Effector memory CD4-positive, alpha-beta T cell (primary cell): ENCODE data around the gene IL17C.

Experiments
- DNase-seq, 3 donors: peaks; one replicate each; pipeline ENCODE4 v3.0.0-alpha.2; 2020
- H3K27ac ChIP-seq: 2 replicates; pipeline ENCODE4 v1.7.0; 2013; ENCODE audit warnings: mild to moderate bottlenecking, low read length, moderate library complexity; ENCODE audit not compliant: insufficient read depth, poor library complexity, severe bottlenecking
- H3K27me3 ChIP-seq: replicated peaks from 2 replicates; pipeline ENCODE4 v1.7.0; 2013; ENCODE audit warnings: mild to moderate bottlenecking, low read length; ENCODE audit not compliant: insufficient read depth, control insufficient read depth, poor library complexity, severe bottlenecking
- H3K36me3 ChIP-seq: 2 replicates; pipeline ENCODE4 v1.7.0; 2013; ENCODE audit warnings: mild to moderate bottlenecking, low read length, moderate library complexity; ENCODE audit not compliant: control insufficient read depth, insufficient read depth
- H3K4me1 ChIP-seq: 2 replicates; pipeline ENCODE4 v1.7.0; 2013; ENCODE audit warnings: low read length, mild to moderate bottlenecking; ENCODE audit not compliant: control insufficient read depth, insufficient read depth, poor library complexity, severe bottlenecking
- H3K4me3 ChIP-seq: 2 replicates; pipeline ENCODE4 v1.7.0; 2013; ENCODE audit warnings: low read length, low read depth, mild to moderate bottlenecking; ENCODE audit not compliant: insufficient read depth, poor library complexity, severe bottlenecking
- H3K9me3 ChIP-seq: 2 replicates; pipeline ENCODE4 v1.7.0; 2013; ENCODE audit warnings: mild to moderate bottlenecking, low read length, moderate library complexity; ENCODE audit not compliant: control insufficient read depth

The IL17C gene

DNA sequence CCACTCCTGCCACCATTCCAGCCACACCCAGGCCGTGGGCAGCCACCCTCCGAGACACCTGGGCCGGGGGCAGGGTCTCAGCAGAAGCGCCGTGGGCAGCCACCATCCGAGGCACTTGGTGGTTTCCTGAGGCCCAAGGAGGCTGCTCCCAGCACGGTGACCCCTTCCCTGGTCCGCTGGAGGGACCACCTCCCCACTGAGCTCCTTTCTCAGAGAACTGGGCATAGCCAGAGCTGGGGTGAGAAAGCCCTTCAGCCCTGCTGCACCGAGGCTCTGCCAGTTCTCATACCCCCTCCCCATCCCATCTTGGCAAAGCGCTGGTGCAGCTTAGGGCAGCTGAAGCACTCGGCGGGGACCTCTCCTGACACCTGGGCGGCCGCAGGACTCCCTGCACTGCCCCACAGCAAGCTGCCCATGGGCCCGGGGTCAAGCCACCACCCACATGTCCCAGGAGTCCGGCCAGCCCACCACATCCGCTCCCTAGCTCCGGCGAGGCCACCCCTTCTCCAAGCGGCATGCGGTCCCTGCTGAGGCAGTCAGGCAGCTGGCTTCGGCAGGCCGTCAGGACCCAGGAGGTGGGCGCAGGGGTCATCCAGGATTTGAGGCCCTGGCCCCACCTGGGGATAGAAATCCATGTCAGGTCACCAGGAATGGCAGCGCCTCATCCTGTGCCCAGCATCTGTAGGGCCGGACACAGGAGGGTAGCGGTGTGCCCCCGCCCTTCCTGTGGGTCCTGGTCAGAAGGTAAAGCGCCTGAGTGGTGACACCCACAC, 13.8 kb downstream of the IL17C start:
- H3K4me3 ChIP-seq = no peak overlapping the region
- H3K9me3 ChIP-seq = no peaks in the 10 kb centered on the region
- no peaks in the 10 kb centered on the region for H3K27me3 ChIP-seq
- DNase-seq = no peak
- peak overlapping the region; percentile 92 for H3K27ac ChIP-seq
- peaks cover 16% of the 10 kb centered on the region for H3K36me3 ChIP-seq
- peaks cover 23% of the 10 kb centered on the region for H3K4me1 ChIP-seq

DNA sequence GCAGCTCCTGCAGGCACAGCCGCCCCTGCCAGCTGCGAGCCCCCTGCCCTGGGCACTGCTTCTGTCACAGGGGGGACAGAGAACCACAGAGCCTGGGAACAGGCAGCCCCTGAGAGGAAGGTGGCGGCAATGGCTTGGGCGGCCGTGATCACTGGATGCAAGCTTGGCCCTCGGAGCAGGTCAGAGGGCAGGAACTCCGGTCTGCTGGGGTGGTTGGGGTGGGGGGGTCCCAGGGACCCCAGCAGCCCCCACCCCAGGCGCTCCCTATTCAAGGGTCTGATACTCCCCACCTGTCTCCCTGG, 14.3 kb downstream of the IL17C start:
- no peak for DNase-seq
- H3K27ac ChIP-seq = no peak overlapping the region
- peaks cover 23% of the 10 kb centered on the region for H3K4me1 ChIP-seq
- H3K27me3 ChIP-seq = no peaks in the 10 kb centered on the region
- peaks cover 16% of the 10 kb centered on the region for H3K36me3 ChIP-seq
- no peak overlapping the region for H3K4me3 ChIP-seq
- no peaks in the 10 kb centered on the region for H3K9me3 ChIP-seq

DNA sequence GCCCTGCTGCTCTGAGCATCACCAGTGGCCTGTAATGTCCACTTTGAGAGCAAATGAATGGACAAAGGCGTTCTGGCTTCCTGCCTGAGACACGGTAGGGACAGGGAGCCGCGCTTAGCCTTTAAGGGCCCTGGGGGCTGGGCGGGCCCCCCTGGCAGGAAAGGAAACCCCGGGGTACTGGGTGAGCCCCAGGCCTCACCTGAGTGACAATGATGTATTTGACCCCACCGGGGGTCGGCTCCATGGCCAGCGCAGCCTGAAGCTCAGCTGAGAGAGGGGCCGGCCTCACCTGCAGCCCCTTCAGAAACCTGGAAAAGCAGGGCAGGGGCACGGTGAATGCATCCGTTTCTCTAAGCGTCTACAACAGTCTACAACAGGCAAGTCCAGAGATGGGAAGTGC, 14.7 kb downstream of the IL17C start:
- H3K4me1 ChIP-seq = peaks cover 23% of the 10 kb centered on the region
- H3K9me3 ChIP-seq = no peaks in the 10 kb centered on the region
- no peak for DNase-seq
- no peaks in the 10 kb centered on the region for H3K27me3 ChIP-seq
- H3K27ac ChIP-seq = no peak overlapping the region
- H3K4me3 ChIP-seq = no peak overlapping the region
- peaks cover 16% of the 10 kb centered on the region for H3K36me3 ChIP-seq

DNA sequence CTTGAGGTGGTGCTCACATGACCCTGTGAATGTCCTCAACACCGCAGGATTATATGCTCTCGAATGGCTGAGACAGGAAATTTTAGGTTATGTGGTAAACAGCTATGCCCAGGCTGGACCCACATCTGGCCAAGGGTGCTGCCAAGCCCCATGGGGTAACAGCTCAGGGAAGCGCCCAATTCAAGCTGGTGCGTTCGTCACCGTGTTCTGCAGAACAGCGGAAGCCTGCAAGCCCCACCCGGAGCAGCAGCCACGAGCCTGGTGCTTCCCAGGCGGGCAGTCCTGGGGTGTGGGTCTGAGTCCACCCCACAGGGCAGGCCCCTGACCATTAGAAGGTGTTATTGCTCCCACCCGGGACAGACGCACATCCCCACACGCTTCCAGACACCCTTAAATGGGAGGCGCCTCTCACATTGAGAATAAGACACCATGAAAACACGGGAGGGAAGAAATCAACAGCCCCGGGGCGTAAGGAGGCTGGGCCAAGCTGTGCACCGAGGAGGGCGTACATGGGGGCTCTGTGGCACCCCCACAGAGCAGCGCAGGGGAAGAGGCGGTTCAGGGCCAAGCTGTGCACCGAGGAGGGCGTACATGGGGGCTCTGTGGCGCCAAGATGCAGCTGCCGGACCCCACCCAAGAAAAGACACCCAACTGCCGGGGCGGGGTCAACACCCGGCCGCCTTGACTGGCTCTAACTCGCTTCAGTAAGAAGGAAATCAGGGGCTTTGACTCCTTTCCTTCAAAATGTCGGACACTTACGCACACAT, 15.4 kb downstream of the IL17C start:
- Histone ChIP-seq H3K27me3 (no peaks in the 10 kb centered on the region), H3K36me3 (peaks cover 16% of the 10 kb centered on the region), H3K4me1 (peaks cover 23% of the 10 kb centered on the region), H3K4me3 (no peak overlapping the region), H3K27ac (no peak overlapping the region), H3K9me3 (no peaks in the 10 kb centered on the region)
- DNase-seq = no peak

DNA sequence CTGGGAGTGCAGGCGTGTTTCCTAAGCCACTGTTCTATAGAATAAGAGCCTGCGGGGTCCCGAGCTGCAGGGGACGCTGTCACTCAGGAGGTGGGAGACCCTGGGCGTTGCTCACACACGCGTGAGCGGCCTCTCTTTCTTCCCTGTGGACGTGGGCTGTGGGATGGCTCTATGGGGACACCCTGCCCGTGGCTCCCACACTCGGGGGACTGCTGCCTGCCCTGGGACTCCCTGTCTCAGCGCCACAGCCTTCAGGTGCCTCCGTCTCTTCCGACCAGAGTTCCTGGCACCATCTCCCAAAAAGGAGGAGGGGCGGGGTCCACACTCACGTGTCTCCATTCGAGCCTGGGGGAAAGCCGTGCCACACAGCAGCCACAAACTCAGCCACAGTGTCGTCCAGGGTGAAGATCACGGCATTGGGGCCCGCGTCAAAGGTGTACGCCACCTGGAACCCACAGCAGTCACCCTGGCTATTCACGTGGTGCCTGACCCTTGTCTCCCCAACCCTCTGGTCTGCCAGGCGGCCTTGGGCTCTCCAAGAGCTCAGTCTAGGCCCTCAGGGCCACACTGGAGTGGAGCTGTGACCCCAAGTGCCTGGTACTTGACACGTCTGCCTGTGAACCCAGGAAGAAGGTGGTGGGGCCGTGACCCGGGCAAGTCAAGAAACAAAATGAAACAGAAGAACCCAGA, 16.1 kb downstream of the IL17C start:
- peaks cover 18% of the 10 kb centered on the region for H3K4me1 ChIP-seq
- H3K9me3 ChIP-seq = no peaks in the 10 kb centered on the region
- H3K27ac ChIP-seq = no peak overlapping the region
- no peak for DNase-seq
- no peak overlapping the region for H3K4me3 ChIP-seq
- peaks cover 10% of the 10 kb centered on the region for H3K36me3 ChIP-seq
- no peaks in the 10 kb centered on the region for H3K27me3 ChIP-seq

DNA sequence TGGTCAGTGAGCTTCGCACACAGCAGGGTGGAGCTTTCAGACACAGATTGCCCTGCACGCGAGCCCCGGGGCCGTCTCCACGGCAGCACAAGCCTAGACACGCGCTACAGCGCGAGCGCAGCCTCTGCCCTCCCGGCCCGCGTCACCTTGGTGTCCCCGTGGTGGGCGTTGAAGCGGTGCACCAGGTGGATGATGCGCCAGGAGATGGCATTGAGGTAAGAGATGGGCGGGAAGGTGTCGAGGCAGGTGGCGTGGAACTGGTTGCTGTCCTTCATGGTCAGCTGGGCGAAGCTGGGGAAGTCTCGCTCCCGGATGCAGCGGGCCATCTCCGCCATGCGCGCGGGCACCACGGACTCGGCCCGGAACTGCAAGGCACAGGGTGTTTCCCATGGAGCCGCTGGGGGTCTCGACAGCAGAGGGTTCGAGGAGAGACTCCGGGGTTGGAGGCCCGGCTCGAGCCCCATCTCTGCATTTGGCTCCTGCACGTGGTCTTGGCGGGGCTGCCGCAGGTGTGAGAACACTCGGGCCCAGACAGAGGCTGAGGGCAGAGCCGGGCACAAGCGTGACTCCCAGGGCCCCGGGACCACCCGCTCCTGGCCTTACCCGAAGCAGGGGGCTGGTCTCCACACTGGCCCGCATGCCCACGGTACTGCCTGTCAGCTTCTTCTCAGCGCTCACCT, 16.8 kb downstream of the IL17C start:
- H3K27me3 ChIP-seq = no peaks in the 10 kb centered on the region
- H3K27ac ChIP-seq = no peak overlapping the region
- DNase-seq = no peak
- peaks cover 11% of the 10 kb centered on the region for H3K4me1 ChIP-seq
- H3K9me3 ChIP-seq = no peaks in the 10 kb centered on the region
- H3K36me3 ChIP-seq = peaks cover 5% of the 10 kb centered on the region
- H3K4me3 ChIP-seq = no peak overlapping the region

DNA sequence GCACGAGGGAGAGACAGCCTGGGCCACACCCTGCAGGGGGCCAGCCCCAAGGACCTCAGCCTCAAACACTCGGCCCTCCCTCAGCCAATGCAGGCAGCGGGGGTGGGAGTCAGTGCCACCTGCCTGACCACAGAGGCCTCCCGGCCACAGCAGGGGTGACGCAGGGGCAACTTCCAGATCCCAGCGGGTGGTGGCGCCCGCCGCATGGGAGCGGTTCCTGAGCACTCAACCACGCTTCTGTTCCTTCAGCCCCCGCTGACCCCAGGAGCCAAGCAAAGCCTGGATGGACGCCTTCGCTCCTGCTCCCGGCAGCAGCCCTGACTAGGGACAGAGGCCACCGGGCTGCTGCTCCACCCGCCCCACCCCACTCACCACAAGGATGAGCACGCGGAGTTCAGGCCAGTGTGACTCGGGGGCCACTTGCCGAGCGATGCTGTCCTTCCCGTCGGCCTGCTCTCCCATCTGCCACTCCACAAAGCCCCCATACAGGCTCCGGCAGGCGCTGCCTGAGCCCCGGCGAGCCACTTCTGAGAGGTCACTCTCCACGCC, 17.4 kb downstream of the IL17C start:
- H3K36me3 ChIP-seq = peaks cover 5% of the 10 kb centered on the region
- H3K27me3 ChIP-seq = no peaks in the 10 kb centered on the region
- peaks cover 10% of the 10 kb centered on the region for H3K4me1 ChIP-seq
- DNase-seq = no peak
- H3K27ac ChIP-seq = no peak overlapping the region
- no peak overlapping the region for H3K4me3 ChIP-seq
- H3K9me3 ChIP-seq = no peaks in the 10 kb centered on the region

DNA sequence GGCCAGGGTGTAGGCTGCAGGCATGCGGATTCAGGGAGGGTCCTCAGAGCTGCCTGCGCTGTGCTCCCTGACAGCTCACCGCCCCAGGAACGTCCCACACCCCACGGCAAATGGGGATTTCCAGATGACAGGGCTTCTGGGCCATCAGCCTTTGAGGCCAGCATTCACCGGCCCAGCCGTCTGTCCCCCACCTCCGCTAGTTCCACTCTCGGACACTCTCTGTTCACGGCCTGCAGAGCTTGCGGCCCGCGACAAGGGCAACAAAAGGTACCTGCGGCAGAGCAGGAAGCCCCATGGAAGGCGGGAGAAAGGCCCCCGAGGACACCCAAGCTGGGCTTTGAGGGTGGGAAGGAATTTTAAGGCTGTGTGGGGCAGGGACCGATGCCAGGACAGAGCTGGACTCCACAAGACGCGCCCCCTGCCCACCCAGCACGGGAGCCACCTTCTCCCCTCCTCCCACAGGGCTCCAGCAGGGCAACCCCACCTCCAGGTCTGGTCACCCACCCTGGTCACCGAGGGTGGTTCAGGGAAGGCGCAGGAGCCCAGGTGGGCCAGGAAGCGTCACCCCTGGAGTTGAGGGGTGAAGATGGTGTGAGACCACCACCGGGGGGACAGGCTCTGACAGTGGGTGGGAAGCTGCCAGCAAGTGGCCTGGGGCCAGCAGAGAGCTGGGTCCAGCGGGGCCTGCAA, 18.1 kb downstream of the IL17C start:
- no peak overlapping the region for H3K4me3 ChIP-seq

DNA sequence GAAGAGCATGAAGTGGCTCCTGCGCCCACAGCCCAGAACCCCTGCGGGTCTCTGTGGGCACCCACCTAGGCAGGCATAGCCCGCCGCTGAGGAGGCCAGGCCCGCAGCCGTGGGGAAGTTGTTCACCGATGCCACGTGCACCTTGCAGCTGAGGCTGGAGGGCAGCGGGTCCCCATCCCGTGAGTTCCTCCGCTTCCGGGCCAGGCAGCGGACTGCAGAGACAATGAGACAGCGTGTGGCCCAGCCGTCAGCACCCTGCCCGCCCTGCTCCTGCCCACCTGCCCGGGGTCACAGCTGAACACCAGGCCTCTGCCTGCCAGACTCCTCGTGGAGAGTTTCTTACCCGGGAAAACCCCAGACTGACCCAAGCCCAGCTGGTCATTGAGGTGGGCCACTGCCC, 19.0 kb downstream of the IL17C start:
- Histone ChIP-seq H3K36me3 (peaks cover 5% of the 10 kb centered on the region), H3K27me3 (no peaks in the 10 kb centered on the region), H3K4me1 (peaks cover 7% of the 10 kb centered on the region), H3K27ac (no peak overlapping the region), H3K9me3 (no peaks in the 10 kb centered on the region), H3K4me3 (no peak overlapping the region)
- DNase-seq = no peak

More for the DNA sequence above, 18.1 kb downstream of the IL17C start:
- H3K36me3 ChIP-seq = peaks cover 5% of the 10 kb centered on the region
- H3K27me3 ChIP-seq = no peaks in the 10 kb centered on the region
- H3K27ac ChIP-seq = no peak overlapping the region
- DNase-seq = no peak
- H3K9me3 ChIP-seq = no peaks in the 10 kb centered on the region
- peaks cover 6% of the 10 kb centered on the region for H3K4me1 ChIP-seq
